Neuronal stem cell (in vitro differentiated cells): ENCODE results near the gene ARHGAP26.

Experiments
- DNase-seq: peaks from one replicate; pipeline ENCODE4 v3.0.0-alpha.2; 2013; ENCODE audit warnings: low spot score
- H2AFZ ChIP-seq: one replicate; pipeline ENCODE4 v1.6.1; 2013; ENCODE audit warnings: mild to moderate bottlenecking, low read length, inconsistent platforms
- H2AK5ac ChIP-seq: 2 replicates; pipeline ENCODE4 v1.6.1; 2013; ENCODE audit warnings: low read depth, mild to moderate bottlenecking, inconsistent platforms, low read length, moderate library complexity, mixed read lengths
- H2BK120ac ChIP-seq: 2 replicates; pipeline ENCODE4 v1.6.1; 2013; ENCODE audit warnings: low read depth, mild to moderate bottlenecking, inconsistent platforms, low read length, moderate library complexity, mixed read lengths
- H2BK12ac ChIP-seq: one replicate; pipeline ENCODE4 v1.6.1; 2013; ENCODE audit warnings: low read length, inconsistent platforms
- H2BK15ac ChIP-seq: 2 replicates; pipeline ENCODE4 v1.6.1; 2013; ENCODE audit warnings: mild to moderate bottlenecking, low read length, inconsistent platforms, mixed read lengths
- H2BK5ac ChIP-seq: one replicate; pipeline ENCODE4 v1.6.1; 2013; ENCODE audit warnings: inconsistent platforms, mild to moderate bottlenecking, low read length, moderate library complexity
- H3K14ac ChIP-seq: one replicate; pipeline ENCODE4 v1.6.1; 2013; ENCODE audit warnings: low read length, inconsistent platforms
- H3K18ac ChIP-seq: 2 replicates; pipeline ENCODE4 v1.6.1; 2013; ENCODE audit warnings: low read length, inconsistent platforms
- H3K23ac ChIP-seq: 2 replicates; pipeline ENCODE4 v1.6.1; 2013; ENCODE audit warnings: low read depth, mild to moderate bottlenecking, mixed read lengths, low read length, inconsistent platforms; ENCODE audit not compliant: poor library complexity
- H3K27ac ChIP-seq: replicated peaks from 3 replicates; pipeline ENCODE4 v1.5.1; 2013; ENCODE audit warnings: low read length, inconsistent platforms
- H3K27me3 ChIP-seq, 3 experiments: 2 replicates each; pipeline ENCODE4 v1.6.1; 2013; ENCODE audit warnings: low read length in 3 of 3, mild to moderate bottlenecking in 2 of 3, inconsistent platforms in 1 of 3, low read depth in 1 of 3, mixed read lengths in 1 of 3, moderate library complexity in 1 of 3; ENCODE audit not compliant: control insufficient read depth in 3 of 3, insufficient read depth in 3 of 3
- H3K36me3 ChIP-seq, 2 donors: replicated peaks in 1 of 2; 2 replicates each; pipeline ENCODE4 v1.6.1; 2013; ENCODE audit warnings: low read length in 2 of 2; ENCODE audit not compliant: control insufficient read depth in 2 of 2, insufficient read depth in 2 of 2
- H3K4ac ChIP-seq: 2 replicates; pipeline ENCODE4 v1.6.1; 2013; ENCODE audit warnings: inconsistent platforms, mild to moderate bottlenecking, low read length, moderate library complexity
- H3K4me1 ChIP-seq, 2 donors: 1 replicate in 1 of 2; 2 replicates in 1 of 2; pipeline ENCODE4 v1.6.1; 2013; ENCODE audit warnings: low read length in 2 of 2, low read depth in 1 of 2; ENCODE audit not compliant: control insufficient read depth in 2 of 2, insufficient read depth in 1 of 2
- H3K4me2 ChIP-seq: one replicate; pipeline ENCODE4 v1.6.1; 2013; ENCODE audit warnings: mild to moderate bottlenecking, low read length, inconsistent platforms; ENCODE audit not compliant: insufficient read depth, poor library complexity, severe bottlenecking
- H3K4me3 ChIP-seq, 2 donors: 2 replicates each; pipeline ENCODE4 v1.5.1; 2013; ENCODE audit warnings: low read length in 2 of 2, mild to moderate bottlenecking in 2 of 2, inconsistent platforms in 1 of 2, moderate library complexity in 1 of 2
- H3K79me1 ChIP-seq: one replicate; pipeline ENCODE4 v1.6.1; 2013; ENCODE audit warnings: low read depth, mild to moderate bottlenecking, inconsistent platforms, low read length, moderate library complexity
- H3K9ac ChIP-seq: one replicate; pipeline ENCODE4 v1.6.1; 2013; ENCODE audit warnings: mild to moderate bottlenecking, low read depth, low read length, inconsistent platforms; ENCODE audit not compliant: poor library complexity
- H3K9me3 ChIP-seq, 2 donors: replicated peaks in 1 of 2; 2 replicates each; pipeline versions ENCODE3 to v1.6.1; 2013; ENCODE audit warnings: low read length in 2 of 2, mild to moderate bottlenecking in 2 of 2, inconsistent platforms in 1 of 2, low read depth in 1 of 2, mixed read lengths in 1 of 2, moderate library complexity in 1 of 2; ENCODE audit not compliant: control insufficient read depth in 2 of 2, insufficient read depth in 1 of 2
- H4K8ac ChIP-seq: one replicate; pipeline ENCODE4 v1.6.1; 2013; ENCODE audit warnings: low read depth, mild to moderate bottlenecking, inconsistent platforms, low read length, moderate library complexity
- H4K91ac ChIP-seq: one replicate; pipeline ENCODE4 v1.6.1; 2013; ENCODE audit warnings: low read length, low read depth, mild to moderate bottlenecking, inconsistent platforms; ENCODE audit not compliant: poor library complexity
- WGBS, 2 donors: extraction: QIAGEN DNeasy Blood & Tissue Kit; methylation state at CpG; one replicate each; pipeline ENCODE4 v1.1.7; 2013; ENCODE audit warnings: missing lambda C conversion rate in 2 of 2, mixed read lengths in 1 of 2; ENCODE audit not compliant: insufficient read length in 2 of 2, insufficient replicate concordance in 1 of 2; ENCODE audit errors: extremely low coverage in 2 of 2; 5-methylcytosine and 5-hydroxymethylcytosine counted together

The ARHGAP26 gene

DNA sequence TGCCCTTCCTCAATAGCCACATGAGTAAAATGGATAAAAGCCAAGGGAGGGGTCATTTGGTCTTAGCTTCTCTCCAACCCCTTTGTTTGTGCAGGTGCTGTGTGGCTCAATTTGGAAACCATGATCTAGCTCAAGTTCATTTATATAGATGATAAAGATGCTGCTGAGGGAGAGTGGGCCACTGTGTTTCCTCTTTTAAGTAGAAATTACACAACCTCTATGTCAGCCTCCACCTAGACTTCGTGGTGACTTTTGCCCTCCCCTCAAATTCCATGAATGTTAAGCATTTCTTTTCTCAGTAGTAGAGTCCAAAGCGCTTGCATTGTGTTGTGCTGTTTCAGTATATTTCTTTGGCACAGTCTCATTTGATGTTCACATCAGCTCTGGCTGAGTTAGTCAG is 241.4 kb downstream of the ARHGAP26 start:
- H3K9me3 ChIP-seq, result no peaks in the 10 kb centered on the region
- no peaks in the 10 kb centered on the region for H3K27me3 ChIP-seq
- no peaks in the 10 kb centered on the region for H3K79me1 ChIP-seq
- no peak overlapping the region for H3K14ac ChIP-seq
- WGBS, 2 donors, result no CpG with 5 or more reads among the region's 2 CpGs
- peaks cover 6% of the 10 kb centered on the region in 2 donors for H3K4me1 ChIP-seq
- H3K18ac ChIP-seq, result no peak overlapping the region
- H2BK15ac ChIP-seq, result no peak overlapping the region
- H3K36me3 ChIP-seq, result no peaks in the 10 kb centered on the region
- H2AK5ac ChIP-seq, result no peak overlapping the region
- H4K91ac ChIP-seq, result no peak overlapping the region
- no peak overlapping the region for H3K23ac ChIP-seq
- no peak overlapping the region for H2BK5ac ChIP-seq
- H3K27ac ChIP-seq, result no peak overlapping the region
- no peak overlapping the region for H3K4me3 ChIP-seq
- no peak overlapping the region for H3K4me2 ChIP-seq
- H4K8ac ChIP-seq, result no peak overlapping the region
- H2AFZ ChIP-seq, result no peak overlapping the region
- no peak overlapping the region for H2BK120ac ChIP-seq
- H3K4ac ChIP-seq, result no peak overlapping the region
- H2BK12ac ChIP-seq, result no peak overlapping the region
- H3K9ac ChIP-seq, result no peak overlapping the region
- DNase-seq, result no peak

DNA sequence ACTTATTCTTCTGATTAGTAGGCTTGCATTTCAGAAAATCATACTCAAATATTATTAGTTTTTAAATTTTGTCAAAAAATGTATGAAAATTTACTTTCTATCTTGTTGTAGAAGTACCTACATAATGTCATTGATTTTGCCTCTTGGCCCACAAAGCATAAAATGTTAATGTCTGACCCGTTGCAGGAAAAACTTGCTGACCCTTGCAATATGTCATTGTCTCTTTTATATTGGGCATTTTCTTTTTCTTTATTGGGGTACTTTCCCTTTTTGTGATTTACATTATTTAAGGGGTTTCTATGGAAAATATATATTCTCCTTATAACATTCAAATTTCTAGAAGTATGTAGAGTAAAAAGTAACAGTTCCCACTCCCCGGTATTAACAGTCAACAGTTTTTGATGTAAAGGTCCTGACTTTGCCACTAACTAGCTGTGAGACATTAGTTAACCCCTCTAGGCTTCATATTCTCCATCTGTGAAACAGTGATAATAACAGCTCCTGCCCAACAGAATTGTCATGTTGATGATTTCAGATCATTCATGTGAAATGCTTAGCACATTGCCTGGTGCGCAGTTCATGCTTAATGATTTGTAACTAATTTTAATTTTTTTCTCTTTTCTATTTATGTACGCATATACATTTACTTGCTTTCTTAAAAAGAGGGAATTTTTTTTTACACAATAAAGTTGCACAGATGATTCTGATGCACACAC is 243.2 kb downstream of the ARHGAP26 start:
- no CpG with 5 or more reads among the region's 4 CpGs for WGBS, 2 donors

GRCh38 chr5:143014017-143014651 is 244.0 kb downstream of the ARHGAP26 start:
- H3K9ac ChIP-seq, result no peak overlapping the region
- DNase-seq, result no peak

More for the DNA sequence above, 243.2 kb downstream of the ARHGAP26 start:
- H2BK12ac ChIP-seq, result no peak overlapping the region
- H2BK120ac ChIP-seq, result no peak overlapping the region
- no peak overlapping the region for H3K4ac ChIP-seq
- H2AK5ac ChIP-seq, result no peak overlapping the region
- H3K79me1 ChIP-seq, result no peaks in the 10 kb centered on the region
- no peak overlapping the region for H2BK15ac ChIP-seq
- no peak overlapping the region for H3K23ac ChIP-seq
- H2BK5ac ChIP-seq, result no peak overlapping the region
- H3K14ac ChIP-seq, result no peak overlapping the region
- no peak overlapping the region for H4K8ac ChIP-seq
- H3K18ac ChIP-seq, result no peak overlapping the region
- no peaks in the 10 kb centered on the region for H3K27me3 ChIP-seq
- H3K4me1 ChIP-seq, result peaks cover 5 to 6% of the 10 kb centered on the region in 2 donors
- no peak overlapping the region for H3K9ac ChIP-seq
- peaks cover 0 to 2% of the 10 kb centered on the region in 2 donors for H3K9me3 ChIP-seq
- H3K36me3 ChIP-seq, result no peaks in the 10 kb centered on the region
- H3K4me2 ChIP-seq, result no peak overlapping the region
- H3K27ac ChIP-seq, result no peak overlapping the region
- H2AFZ ChIP-seq, result no peak overlapping the region
- H3K4me3 ChIP-seq, result no peak overlapping the region
- no peak for DNase-seq
- H4K91ac ChIP-seq, result no peak overlapping the region

DNA sequence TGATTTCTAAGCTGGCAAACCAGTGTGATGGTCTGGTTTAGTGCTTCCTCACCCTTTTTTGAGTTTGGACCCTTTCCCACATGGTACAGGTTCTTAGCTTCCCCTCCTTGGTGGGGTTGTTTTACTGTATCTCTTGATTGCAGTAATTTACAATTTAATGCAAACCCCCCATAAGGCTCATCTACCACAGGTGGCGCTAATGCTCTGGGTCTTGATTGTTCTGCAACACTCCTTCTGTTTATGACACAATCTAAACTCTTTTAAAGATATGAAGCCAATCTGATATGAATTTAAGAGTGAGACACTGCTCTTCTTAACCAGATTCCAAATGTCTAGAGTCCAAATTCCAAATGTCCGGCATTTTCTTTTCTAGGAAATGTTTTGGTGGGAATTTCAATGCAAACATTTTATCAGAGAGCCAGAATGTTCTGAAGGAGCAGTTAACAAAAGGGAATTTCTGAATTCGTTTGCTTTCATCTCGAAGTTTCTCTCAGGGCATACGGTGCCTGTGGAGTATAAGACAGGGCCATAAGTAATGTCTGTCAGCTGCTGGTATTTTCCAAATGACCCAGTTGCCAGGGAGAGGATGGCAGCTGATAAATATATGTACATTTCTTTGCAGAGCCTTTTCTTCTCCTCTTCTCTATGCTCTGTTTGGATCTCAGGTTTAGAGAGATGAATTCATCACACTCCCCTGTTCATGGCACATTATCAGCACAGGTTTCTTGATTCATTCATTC is 246.8 kb downstream of the ARHGAP26 start:
- H3K27ac ChIP-seq, result no peak overlapping the region
- H2BK15ac ChIP-seq, result no peak overlapping the region

More at GRCh38 chr5:143014017-143014651, 244.0 kb downstream of the ARHGAP26 start:
- no peak overlapping the region for H2BK12ac ChIP-seq
- no peaks in the 10 kb centered on the region for H3K36me3 ChIP-seq
- no peak overlapping the region for H4K8ac ChIP-seq
- no peaks in the 10 kb centered on the region for H3K79me1 ChIP-seq
- no peak overlapping the region for H3K4me3 ChIP-seq
- no peak overlapping the region for H3K4me2 ChIP-seq
- no peak overlapping the region for H3K27ac ChIP-seq
- H3K14ac ChIP-seq, result no peak overlapping the region
- H2BK15ac ChIP-seq, result no peak overlapping the region
- H3K4ac ChIP-seq, result no peak overlapping the region
- no peak overlapping the region for H2BK5ac ChIP-seq
- no peak overlapping the region for H3K18ac ChIP-seq
- no peak overlapping the region for H2BK120ac ChIP-seq
- H2AFZ ChIP-seq, result no peak overlapping the region
- H2AK5ac ChIP-seq, result no peak overlapping the region
- no peak overlapping the region for H4K91ac ChIP-seq
- H3K9me3 ChIP-seq, result peaks cover 0 to 2% of the 10 kb centered on the region in 2 donors
- no peaks in the 10 kb centered on the region for H3K27me3 ChIP-seq
- peaks cover 5 to 6% of the 10 kb centered on the region in 2 donors for H3K4me1 ChIP-seq
- H3K23ac ChIP-seq, result no peak overlapping the region
- no CpG with 5 or more reads among the region's 12 CpGs for WGBS, 2 donors

More for the DNA sequence above, 246.8 kb downstream of the ARHGAP26 start:
- no peak overlapping the region for H2AK5ac ChIP-seq
- H2AFZ ChIP-seq, result no peak overlapping the region
- no peak overlapping the region for H3K4ac ChIP-seq
- WGBS, 2 donors, result no CpG with 5 or more reads among the region's 5 CpGs
- no peak overlapping the region for H3K9ac ChIP-seq
- H3K18ac ChIP-seq, result no peak overlapping the region
- no peak overlapping the region for H2BK12ac ChIP-seq
- H3K23ac ChIP-seq, result no peak overlapping the region
- no peak overlapping the region for H3K4me3 ChIP-seq
- DNase-seq, result no peak
- H4K91ac ChIP-seq, result no peak overlapping the region
- peaks cover 0 to 2% of the 10 kb centered on the region in 2 donors for H3K9me3 ChIP-seq
- H3K4me2 ChIP-seq, result no peak overlapping the region
- H3K14ac ChIP-seq, result no peak overlapping the region
- no peaks in the 10 kb centered on the region for H3K36me3 ChIP-seq
- no peaks in the 10 kb centered on the region for H3K27me3 ChIP-seq
- no peak overlapping the region for H2BK5ac ChIP-seq
- H3K79me1 ChIP-seq, result no peaks in the 10 kb centered on the region
- H2BK120ac ChIP-seq, result no peak overlapping the region
- H4K8ac ChIP-seq, result no peak overlapping the region
- peaks cover under 1 to 4% of the 10 kb centered on the region in 2 donors for H3K4me1 ChIP-seq
